HG03457 (cell line): ENCODE results near the gene NKX2-4.

Source experiments
- ATAC-seq: cut with Tn5 transposase; IDR thresholded peaks from one replicate; pipeline ENCODE4 v1.9.1; 2021; ENCODE audit warnings: moderate number of reproducible peaks; ENCODE audit not compliant: unreplicated experiment

The NKX2-4 gene

DNA sequence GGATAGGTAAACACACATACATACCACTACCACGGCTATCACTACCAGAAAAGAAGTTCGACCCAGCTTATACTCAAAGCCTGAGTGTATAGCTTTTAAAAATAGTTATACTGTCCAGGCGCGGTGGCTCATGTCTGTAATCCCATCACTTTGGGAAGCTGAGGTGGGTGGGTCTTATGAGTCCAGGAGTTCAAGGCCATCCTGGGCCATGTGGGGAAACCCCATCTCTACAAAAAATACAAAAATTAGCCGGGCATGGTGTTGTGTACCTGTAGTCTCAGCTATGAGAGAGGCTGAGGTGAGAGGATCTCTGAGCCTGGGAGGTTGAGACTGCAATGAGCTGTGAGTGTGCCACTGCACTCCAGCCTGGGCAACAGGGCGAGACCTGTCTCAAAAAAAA is 32.9 kb downstream of the NKX2-4 start:
- no peak for ATAC-seq

DNA sequence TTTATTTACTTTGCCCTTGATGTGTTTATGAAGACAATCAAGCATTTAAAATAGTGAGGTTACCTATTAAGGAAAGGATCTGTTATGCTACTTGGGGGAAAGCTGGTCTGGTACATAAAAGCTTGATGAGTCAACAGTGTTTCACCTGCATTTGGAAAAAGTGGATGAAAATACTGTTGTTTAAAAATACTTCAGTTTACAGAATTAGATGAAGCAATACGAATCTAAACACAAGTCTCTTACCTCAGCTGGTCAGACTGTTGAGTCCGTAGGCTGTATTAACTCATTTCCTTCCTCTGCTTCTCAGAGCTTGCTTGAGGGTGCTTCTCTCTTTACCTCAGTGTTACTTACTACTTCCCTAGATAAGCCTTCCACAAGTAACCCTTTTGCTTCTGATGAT is 36.1 kb downstream of the NKX2-4 start:
- no peak for ATAC-seq

DNA sequence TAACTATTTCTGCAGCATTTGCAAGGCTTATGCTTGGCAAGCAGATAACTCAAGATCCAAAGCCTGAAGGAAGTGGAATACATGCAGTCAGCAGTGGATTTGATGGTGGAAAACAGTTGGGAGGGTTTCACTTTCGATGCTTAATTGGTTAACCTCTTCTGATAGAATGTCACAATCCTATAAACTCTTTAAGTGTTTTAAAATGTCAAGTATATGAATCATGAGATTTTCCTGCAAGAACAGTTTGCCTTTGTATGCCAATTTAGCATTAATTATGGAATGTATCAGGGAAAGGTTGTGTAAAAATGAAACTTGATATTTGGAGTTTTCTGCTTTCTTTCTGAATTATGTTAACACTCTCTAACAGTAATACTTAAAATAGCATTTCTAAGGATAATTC is 36.6 kb downstream of the NKX2-4 start:
- ATAC-seq: no peak

GRCh38 chr20:21358737-21359136 is 38.6 kb downstream of the NKX2-4 start:
- no peak for ATAC-seq

- no peak for ATAC-seq
These were observed 39.5 kb downstream of the NKX2-4 start for GRCh38 chr20:21357844-21358243.

DNA sequence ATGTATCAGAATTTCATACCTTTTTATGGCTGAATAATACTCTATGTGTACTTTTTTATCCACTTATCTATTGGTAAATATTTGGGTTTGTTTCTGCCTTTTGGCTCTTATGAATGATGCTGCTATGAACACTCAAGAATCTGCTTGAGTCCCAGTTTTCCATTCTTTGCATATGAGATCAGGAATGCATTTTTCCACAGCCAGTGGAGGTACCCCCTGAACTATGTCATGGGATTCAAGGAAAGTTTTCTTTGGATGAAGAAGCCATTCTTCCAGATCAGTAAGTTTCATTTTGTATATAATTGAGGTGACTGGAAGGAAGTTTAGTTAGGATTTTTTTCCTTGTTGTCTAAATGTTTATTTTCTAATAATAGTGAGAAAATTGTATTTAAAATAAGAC is 40.9 kb downstream of the NKX2-4 start:
- no peak for ATAC-seq

DNA sequence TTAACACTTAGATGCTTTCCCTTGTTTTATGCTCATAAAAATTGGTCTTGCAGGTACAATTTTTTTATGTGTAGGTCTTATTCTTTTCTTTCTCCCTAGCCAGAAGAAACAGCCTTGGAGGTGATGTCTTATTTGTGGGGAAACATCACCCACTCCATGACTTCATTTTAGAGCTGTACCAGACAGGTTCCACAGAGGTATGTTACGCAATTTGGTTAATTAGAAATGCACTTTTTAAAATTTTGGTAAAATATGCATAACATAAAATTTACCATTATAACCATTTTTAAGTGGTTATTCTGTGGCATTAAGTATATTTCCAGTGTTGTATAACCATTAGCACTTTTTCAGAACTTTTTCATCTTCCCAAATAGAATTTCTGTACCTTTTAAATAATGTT is 41.3 kb downstream of the NKX2-4 start:
- ATAC-seq: no peak

DNA sequence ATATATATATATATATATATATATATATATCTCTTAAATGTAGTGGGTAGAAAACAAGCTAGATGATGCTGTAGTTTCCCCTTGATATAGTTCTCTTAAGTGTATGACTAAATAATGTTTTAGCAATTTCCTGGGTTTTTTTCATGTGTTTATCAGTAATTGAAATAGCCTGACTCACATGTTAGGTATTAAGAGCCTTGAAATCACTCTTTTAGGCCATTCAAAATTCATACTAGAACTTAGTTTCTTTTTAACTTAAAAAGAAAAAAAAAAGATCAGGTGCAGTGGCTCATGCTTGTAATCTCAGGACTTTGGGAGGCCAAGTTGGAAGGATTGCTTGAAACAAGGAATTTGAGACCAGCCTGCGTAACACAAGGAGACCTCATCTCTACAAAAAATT is 44.1 kb downstream of the NKX2-4 start:
- ATAC-seq: no peak

- ATAC-seq: no peak
These were observed 44.6 kb downstream of the NKX2-4 start for GRCh38 chr20:21352703-21353102.
